GM23338 (cell line): Measurements from ENCODE around the gene KRTAP4-16. TPM values are rescaled to one million over a fixed set of nuclear protein-coding genes. Genes with fewer than 3 reads are reported as not detected.

Experiments used
- ATAC-seq: fragments of 200-7000 bp; cut with Tn5 transposase; 3 replicates; pipeline ENCODE4 v1.9.1; 2020
- DNase-seq: peaks from one replicate; pipeline ENCODE4 v3.0.0-alpha.2; 2015; ENCODE audit warnings: low spot score
- H2AFZ ChIP-seq: fragments of 200-600 bp; sonication (generic); 2 replicates; pipeline ENCODE4 v1.8.0; 2016; ENCODE audit warnings: antibody characterized with exemption, mild to moderate bottlenecking, moderate library complexity
- H3F3A ChIP-seq: fragments of 200-600 bp; sonication (generic); replicated peaks from 2 replicates; pipeline ENCODE4 v1.8.0; 2017; ENCODE audit warnings: antibody characterized with exemption, mixed run types, low read depth
- H3K27ac ChIP-seq: fragments of 200-600 bp; sonication (generic); 2 replicates; pipeline ENCODE4 v1.6.1; 2016; ENCODE audit warnings: low read depth
- H3K27me3 ChIP-seq: fragments of 200-600 bp; sonication (generic); 2 replicates; pipeline ENCODE4 v1.8.0; 2016; ENCODE audit warnings: mild to moderate bottlenecking, mixed run types, moderate library complexity; ENCODE audit not compliant: insufficient read depth
- H3K36me3 ChIP-seq: fragments of 200-600 bp; sonication (generic); 2 replicates; pipeline ENCODE4 v1.8.0; 2016; ENCODE audit warnings: mild to moderate bottlenecking; ENCODE audit not compliant: insufficient read depth
- H3K4me1 ChIP-seq: fragments of 200-600 bp; sonication (generic); 2 replicates; pipeline ENCODE4 v1.8.0; 2016; ENCODE audit warnings: mild to moderate bottlenecking, moderate library complexity; ENCODE audit not compliant: insufficient read depth
- H3K4me2 ChIP-seq: fragments of 200-600 bp; sonication (generic); 2 replicates; pipeline ENCODE4 v1.7.1; 2017; ENCODE audit warnings: mixed run types
- H3K4me3 ChIP-seq: fragments of 200-600 bp; sonication (generic); 2 replicates; pipeline ENCODE4 v1.6.1; 2016; ENCODE audit warnings: mixed run types
- H3K79me2 ChIP-seq: fragments of 200-600 bp; sonication (generic); replicated peaks from 2 replicates; pipeline ENCODE4 v1.8.0; 2017; ENCODE audit warnings: mild to moderate bottlenecking; ENCODE audit not compliant: insufficient read depth
- H3K9me2 ChIP-seq: fragments of 200-600 bp; sonication (generic); 2 replicates; pipeline ENCODE4 v1.8.0; 2017; ENCODE audit not compliant: insufficient read depth
- H4K20me1 ChIP-seq: fragments of 200-600 bp; sonication (generic); replicated peaks from 2 replicates; pipeline ENCODE4 v1.8.0; 2017; ENCODE audit warnings: mild to moderate bottlenecking; ENCODE audit not compliant: insufficient read depth
- H3K27ac Mint-ChIP-seq: 2 replicates; pipeline ENCODE4 v1.8.0; 2020; ENCODE audit warnings: inconsistent platforms, mild to moderate bottlenecking, moderate library complexity, mixed read lengths
- H3K27me3 Mint-ChIP-seq: 3 replicates; pipeline ENCODE4 v1.8.0; 2022; ENCODE audit warnings: low read depth, mild to moderate bottlenecking, moderate library complexity, mixed read lengths, inconsistent platforms; ENCODE audit not compliant: insufficient read depth, poor library complexity
- H3K36me3 Mint-ChIP-seq: 3 replicates; pipeline ENCODE4 v1.8.0; 2021; ENCODE audit warnings: low read depth, mild to moderate bottlenecking, inconsistent platforms, moderate library complexity, mixed read lengths
- H3K4me1 Mint-ChIP-seq: 3 replicates; pipeline ENCODE4 v1.8.0; 2020; ENCODE audit warnings: mild to moderate bottlenecking, inconsistent platforms, mixed read lengths
- H3K4me3 Mint-ChIP-seq: 3 replicates; pipeline ENCODE4 v1.8.0; 2021; ENCODE audit warnings: moderate library complexity, mild to moderate bottlenecking, inconsistent platforms, mixed read lengths
- H3K9me3 Mint-ChIP-seq: 3 replicates; pipeline ENCODE4 v1.8.0; 2020; ENCODE audit warnings: moderate library complexity, mild to moderate bottlenecking, inconsistent platforms, mixed read lengths
- CREB1 ChIP-seq: fragments of 250-450 bp; sonication (Bioruptor Pico); IDR thresholded peaks from 2 replicates; pipeline ENCODE4 v1.5.0; 2020; ENCODE audit warnings: low read depth, mild to moderate bottlenecking, moderate library complexity
- ETS1 ChIP-seq: IDR thresholded peaks from 2 replicates; pipeline ENCODE4 v1.6.1; 2016; ENCODE audit warnings: antibody characterized with exemption
- EZH2 ChIP-seq: fragments of 200-600 bp; sonication (generic); IDR thresholded peaks from one replicate; pipeline ENCODE4 v1.8.0; 2017; ENCODE audit warnings: antibody characterized with exemption, mild to moderate bottlenecking, low read depth; ENCODE audit not compliant: unreplicated experiment
- EZH2phosphoT487 ChIP-seq: fragments of 200-600 bp; sonication (generic); IDR thresholded peaks from one replicate; pipeline ENCODE4 v1.8.1; 2018; ENCODE audit warnings: antibody characterized with exemption; ENCODE audit not compliant: unreplicated experiment
- JUNB ChIP-seq: IDR thresholded peaks from one replicate; pipeline ENCODE4 v1.6.1; 2016; ENCODE audit warnings: antibody characterized with exemption; ENCODE audit not compliant: unreplicated experiment
- NANOG ChIP-seq: IDR thresholded peaks from 2 replicates; pipeline ENCODE4 v1.6.1; 2016; ENCODE audit warnings: antibody characterized with exemption, borderline replicate concordance
- POLR2AphosphoS5 ChIP-seq: IDR thresholded peaks from 2 replicates; pipeline ENCODE4 v1.6.1; 2016; ENCODE audit warnings: antibody characterized with exemption, low read depth
- REST ChIP-seq: IDR thresholded peaks from one replicate; pipeline ENCODE4 v1.6.1; 2018; ENCODE audit warnings: antibody characterized with exemption; ENCODE audit not compliant: unreplicated experiment
- STAT1 ChIP-seq: IDR thresholded peaks from one replicate; pipeline ENCODE4 v1.6.1; 2016; ENCODE audit warnings: antibody characterized with exemption; ENCODE audit not compliant: unreplicated experiment
- ZNF114 ChIP-seq: fragments of 250-450 bp; sonication (Bioruptor Pico); IDR thresholded peaks from 2 replicates; pipeline ENCODE4 v1.5.0; 2020; ENCODE audit warnings: mild to moderate bottlenecking, moderate library complexity
- ZNF331 ChIP-seq: fragments of 250-450 bp; sonication (Bioruptor Pico); IDR thresholded peaks from 2 replicates; pipeline ENCODE4 v1.5.0; 2020; ENCODE audit warnings: low read depth, mild to moderate bottlenecking, moderate library complexity
- ZNF462 ChIP-seq: fragments of 250-450 bp; sonication (Bioruptor Pico); IDR thresholded peaks from 2 replicates; pipeline ENCODE4 v1.5.0; 2020; ENCODE audit warnings: mild to moderate bottlenecking, moderate library complexity
- polyA plus RNA-seq: library from polyadenylated mRNA; unstranded; fragments of >200 nt; fragmentation: Nextera tagmentation; extraction: Ambion mirVana; gene quantifications from 2 replicates; pipeline ENCODE4 v1.2.1, GENCODE V29; 2016
- total RNA-seq: library from RNA; depleted of rRNA; stranded (reverse); fragments of >200 nt; shearing (Covaris generic); gene quantifications from 2 replicates; pipeline ENCODE4 v1.2.3, GENCODE V29; 2014

The KRTAP4-16 gene
- total and polyA plus RNA-seq, 2 experiments from 2014 or later = not detected

GRCh38 chr17:41082626-41083025 is 19.4 kb downstream of the KRTAP4-16 start (continued):
- TF ChIP-seq REST (no peak), JUNB (no peak), ZNF331 (CRISPR knock-in tag) (no peak), POLR2AphosphoS5 (no peak), NANOG (no peak), ZNF114 (no peak), EZH2phosphoT487 (no peak), EZH2 (no peak), ETS1 (no peak), CREB1 (no peak)

GRCh38 chr17:41076788-41077187 is 25.2 kb downstream of the KRTAP4-16 start:
- H3F3A ChIP-seq = no peaks in the 10 kb centered on the region
- Mint-ChIP-seq H3K4me3 (no peak overlapping the region), H3K9me3 (no peaks in the 10 kb centered on the region; the same call in 1 of the 3 replicates), H3K27ac (no peak overlapping the region), H3K27me3 (no peaks in the 10 kb centered on the region), H3K36me3 (no peaks in the 10 kb centered on the region), H3K4me1 (no peaks in the 10 kb centered on the region)
- ATAC-seq (no peak), DNase-seq (no peak)
- H3K4me1 ChIP-seq = no peaks in the 10 kb centered on the region
- no peak overlapping the region for H3K4me3 ChIP-seq
- H3K27me3 ChIP-seq = no peaks in the 10 kb centered on the region
- H3K4me2 ChIP-seq = no peak overlapping the region
- peaks cover 7% of the 10 kb centered on the region for H3K9me2 ChIP-seq
- no peak overlapping the region for H3K27ac ChIP-seq
- H4K20me1 ChIP-seq = no peaks in the 10 kb centered on the region
- no peaks in the 10 kb centered on the region for H3K36me3 ChIP-seq
- no peak overlapping the region for H2AFZ ChIP-seq
- H3K79me2 ChIP-seq = no peaks in the 10 kb centered on the region
- TF ChIP-seq ZNF462 (CRISPR knock-in tag) = no peak
- no peak for TF ChIP-seq ZNF331 (CRISPR knock-in tag)
- no peak for TF ChIP-seq EZH2phosphoT487
- TF ChIP-seq ZNF114 = no peak
- no peak for TF ChIP-seq REST
- TF ChIP-seq CREB1 = no peak
- no peak for TF ChIP-seq STAT1
- TF ChIP-seq POLR2AphosphoS5 = no peak
